HEK293T (cell line): Measurements from ENCODE around the gene PACRG.

Source experiments
- BHLHE40 ChIP-seq: fragments of 450-650 bp; IDR thresholded peaks from 2 replicates; pipeline ENCODE4 v1.6.1; 2016; ENCODE audit warnings: mild to moderate bottlenecking, moderate library complexity, borderline replicate concordance
- HDGF ChIP-seq: fragments of 450-650 bp; IDR thresholded peaks from 2 replicates; pipeline ENCODE4 v1.6.1; 2017; ENCODE audit warnings: antibody characterized with exemption, borderline replicate concordance

- TF ChIP-seq BHLHE40 (no peak), HDGF (no peak)
These were observed 597.6 kb downstream of the PACRG start for GRCh38 chr6:163325390-163325784.
